ENCODE data around the gene SAMD4A.
A peak's percentile ranks its signal among the peaks of the same experiment; 100 is the strongest.

Gene SAMD4A

GRCh38 chr14:54675236-54676128 is 108.6 kb downstream of the SAMD4A start:
- no peak for TF ChIP-seq USF1 (IDR thresholded peaks at IDR 0.05)
- TF ChIP-seq, protein P1, sequence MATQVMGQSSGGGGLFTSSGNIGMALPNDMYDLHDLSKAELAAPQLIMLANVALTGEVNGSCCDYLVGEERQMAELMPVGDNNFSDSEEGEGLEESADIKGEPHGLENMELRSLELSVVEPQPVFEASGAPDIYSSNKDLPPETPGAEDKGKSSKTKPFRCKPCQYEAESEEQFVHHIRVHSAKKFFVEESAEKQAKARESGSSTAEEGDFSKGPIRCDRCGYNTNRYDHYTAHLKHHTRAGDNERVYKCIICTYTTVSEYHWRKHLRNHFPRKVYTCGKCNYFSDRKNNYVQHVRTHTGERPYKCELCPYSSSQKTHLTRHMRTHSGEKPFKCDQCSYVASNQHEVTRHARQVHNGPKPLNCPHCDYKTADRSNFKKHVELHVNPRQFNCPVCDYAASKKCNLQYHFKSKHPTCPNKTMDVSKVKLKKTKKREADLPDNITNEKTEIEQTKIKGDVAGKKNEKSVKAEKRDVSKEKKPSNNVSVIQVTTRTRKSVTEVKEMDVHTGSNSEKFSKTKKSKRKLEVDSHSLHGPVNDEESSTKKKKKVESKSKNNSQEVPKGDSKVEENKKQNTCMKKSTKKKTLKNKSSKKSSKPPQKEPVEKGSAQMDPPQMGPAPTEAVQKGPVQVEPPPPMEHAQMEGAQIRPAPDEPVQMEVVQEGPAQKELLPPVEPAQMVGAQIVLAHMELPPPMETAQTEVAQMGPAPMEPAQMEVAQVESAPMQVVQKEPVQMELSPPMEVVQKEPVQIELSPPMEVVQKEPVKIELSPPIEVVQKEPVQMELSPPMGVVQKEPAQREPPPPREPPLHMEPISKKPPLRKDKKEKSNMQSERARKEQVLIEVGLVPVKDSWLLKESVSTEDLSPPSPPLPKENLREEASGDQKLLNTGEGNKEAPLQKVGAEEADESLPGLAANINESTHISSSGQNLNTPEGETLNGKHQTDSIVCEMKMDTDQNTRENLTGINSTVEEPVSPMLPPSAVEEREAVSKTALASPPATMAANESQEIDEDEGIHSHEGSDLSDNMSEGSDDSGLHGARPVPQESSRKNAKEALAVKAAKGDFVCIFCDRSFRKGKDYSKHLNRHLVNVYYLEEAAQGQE (IDR thresholded peaks at IDR 0.05; ENCODE audit: low read depth) = peak; percentile 53; the same call in 1 of the 2 replicates

GRCh38 chr14:54676812-54677708 is 110.1 kb downstream of the SAMD4A start:
- TF ChIP-seq TEAD4 (IDR thresholded peaks at IDR 0.05) (peak; percentile 73), NFIC (IDR thresholded peaks at IDR 0.05) (no peak)

DNA sequence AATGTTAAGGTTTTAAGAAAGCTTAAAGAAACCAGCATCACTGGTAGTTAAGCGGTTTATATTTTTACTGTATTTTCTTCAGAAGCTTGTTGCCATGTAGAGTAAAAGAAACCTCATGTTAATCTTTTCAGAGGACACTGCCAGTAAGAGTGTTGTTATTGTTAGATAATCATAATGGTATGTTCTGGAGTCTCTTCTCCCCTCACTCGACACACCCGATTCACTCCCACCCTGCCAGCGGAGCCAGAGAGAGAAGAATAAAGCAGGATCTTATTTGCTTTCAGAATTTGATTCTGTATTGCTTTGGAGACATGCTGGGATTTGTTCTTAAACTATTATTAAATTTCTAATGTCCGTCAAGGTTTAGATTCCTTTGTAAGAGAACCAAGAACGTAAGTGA is 113.7 kb downstream of the SAMD4A start:
- TF ChIP-seq USF1 (IDR thresholded peaks at IDR 0.05) = no peak
- TF ChIP-seq, protein P1 (IDR thresholded peaks at IDR 0.05; ENCODE audit: low read depth) = no peak
- TF ChIP-seq CREB1 (IDR thresholded peaks at IDR 0.05; ENCODE audit: low read depth) = no peak
- TF ChIP-seq, protein P2, sequence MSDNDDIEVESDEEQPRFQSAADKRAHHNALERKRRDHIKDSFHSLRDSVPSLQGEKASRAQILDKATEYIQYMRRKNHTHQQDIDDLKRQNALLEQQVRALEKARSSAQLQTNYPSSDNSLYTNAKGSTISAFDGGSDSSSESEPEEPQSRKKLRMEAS (IDR thresholded peaks at IDR 0.05) = no peak
- no peak for TF ChIP-seq ZBTB7A (IDR thresholded peaks at IDR 0.05; ENCODE audit: low read depth)
- no peak for TF ChIP-seq TAF1 (IDR thresholded peaks at IDR 0.05; ENCODE audit: low read depth)
- TF ChIP-seq NFIC (IDR thresholded peaks at IDR 0.05) = no peak
- TF ChIP-seq RAD21 (IDR thresholded peaks at IDR 0.05; ENCODE audit: low read depth) = no peak
- TF ChIP-seq FOXM1 (IDR thresholded peaks at IDR 0.05; ENCODE audit: borderline replicate concordance, low read depth) = no peak
- no peak for TF ChIP-seq TEAD4 (IDR thresholded peaks at IDR 0.05)
- no peak for TF ChIP-seq TCF12 (IDR thresholded peaks at IDR 0.05; ENCODE audit: low read depth)
- no peak for TF ChIP-seq YY1 (IDR thresholded peaks at IDR 0.05; ENCODE audit: low read depth)
- no peak for TF ChIP-seq EGR1 (IDR thresholded peaks at IDR 0.05)
- TF ChIP-seq CEBPB (IDR thresholded peaks at IDR 0.05) = no peak
- no peak for TF ChIP-seq EP300 (IDR thresholded peaks at IDR 0.05; ENCODE audit: borderline replicate concordance)

- TF ChIP-seq EP300 (IDR thresholded peaks at IDR 0.05; ENCODE audit: borderline replicate concordance) = no peak
- no peak for TF ChIP-seq USF1 (IDR thresholded peaks at IDR 0.05)
- TF ChIP-seq RAD21 (IDR thresholded peaks at IDR 0.05; ENCODE audit: low read depth) = no peak
- TF ChIP-seq CREB1 (IDR thresholded peaks at IDR 0.05; ENCODE audit: low read depth) = no peak
- TF ChIP-seq, protein P1 (IDR thresholded peaks at IDR 0.05; ENCODE audit: low read depth) = no peak
- TF ChIP-seq TAF1 (IDR thresholded peaks at IDR 0.05; ENCODE audit: low read depth) = no peak
- no peak for TF ChIP-seq EGR1 (IDR thresholded peaks at IDR 0.05)
- TF ChIP-seq ZBTB7A (IDR thresholded peaks at IDR 0.05; ENCODE audit: low read depth) = no peak
- TF ChIP-seq, protein P2 (IDR thresholded peaks at IDR 0.05) = no peak
- TF ChIP-seq YY1 (IDR thresholded peaks at IDR 0.05; ENCODE audit: low read depth) = no peak
- no peak for TF ChIP-seq NFIC (IDR thresholded peaks at IDR 0.05)
- no peak for TF ChIP-seq TEAD4 (IDR thresholded peaks at IDR 0.05)
- TF ChIP-seq TCF12 (IDR thresholded peaks at IDR 0.05; ENCODE audit: low read depth) = no peak
- no peak for TF ChIP-seq FOXM1 (IDR thresholded peaks at IDR 0.05; ENCODE audit: borderline replicate concordance, low read depth)
- TF ChIP-seq CEBPB (IDR thresholded peaks at IDR 0.05) = no peak
Measured at GRCh38 chr14:54681811-54682261, 114.9 kb downstream of the SAMD4A start.

Measured in Ishikawa (cell line).